HG03521 (cell line): ENCODE data around the gene EIF2AK2.

Experiments
- ATAC-seq: cut with Tn5 transposase; IDR thresholded peaks from one replicate; pipeline ENCODE4 v1.9.1; 2021; ENCODE audit warnings: mild to moderate bottlenecking, moderate library complexity; ENCODE audit not compliant: unreplicated experiment

The EIF2AK2 gene

GRCh38 chr2:37173741-37174140, 17.0 kb upstream of the EIF2AK2 start:
- no peak for ATAC-seq

DNA sequence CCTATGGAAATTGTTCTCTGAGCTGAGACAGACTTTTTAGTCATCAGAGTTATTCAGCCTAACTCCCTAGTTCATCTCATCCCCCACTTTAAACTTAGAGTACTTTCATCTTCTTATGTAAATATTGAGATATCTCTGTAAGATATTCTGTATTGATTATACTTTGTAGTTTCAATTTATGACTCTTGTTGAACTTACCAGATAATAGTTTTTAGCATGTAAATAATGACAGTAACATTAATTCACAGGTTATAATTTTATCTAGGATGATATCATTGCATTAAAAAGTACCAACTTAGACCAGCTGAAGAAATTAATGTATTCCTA, 14.8 kb upstream of the EIF2AK2 start:
- ATAC-seq, result no peak

GRCh38 chr2:37168217-37168981, 11.6 kb upstream of the EIF2AK2 start:
- ATAC-seq, result no peak

DNA sequence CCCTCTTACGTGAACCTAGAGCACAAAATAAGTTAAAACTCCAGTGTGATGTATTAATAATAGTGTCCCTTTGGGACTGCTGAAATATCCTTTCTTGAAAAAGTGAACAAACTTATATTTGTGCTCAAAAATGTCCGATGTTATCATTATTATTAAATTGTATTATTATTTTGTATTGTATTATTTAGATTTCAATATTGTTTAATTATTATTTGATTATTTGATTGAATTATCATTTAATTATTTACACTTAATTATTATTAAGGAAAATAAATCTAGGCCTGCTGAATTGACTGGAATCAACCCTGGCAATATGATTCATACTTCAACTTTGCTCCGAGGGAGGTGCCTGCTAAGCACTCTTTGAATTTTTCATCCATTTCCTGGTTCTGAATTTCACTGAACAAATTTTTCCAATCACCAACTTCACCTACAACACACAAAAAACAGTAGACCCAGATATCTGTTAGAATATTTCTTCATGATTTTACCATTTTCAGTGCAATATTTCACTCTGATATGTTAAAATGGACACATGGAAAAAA, 10.9 kb upstream of the EIF2AK2 start:
- ATAC-seq, result no peak

DNA sequence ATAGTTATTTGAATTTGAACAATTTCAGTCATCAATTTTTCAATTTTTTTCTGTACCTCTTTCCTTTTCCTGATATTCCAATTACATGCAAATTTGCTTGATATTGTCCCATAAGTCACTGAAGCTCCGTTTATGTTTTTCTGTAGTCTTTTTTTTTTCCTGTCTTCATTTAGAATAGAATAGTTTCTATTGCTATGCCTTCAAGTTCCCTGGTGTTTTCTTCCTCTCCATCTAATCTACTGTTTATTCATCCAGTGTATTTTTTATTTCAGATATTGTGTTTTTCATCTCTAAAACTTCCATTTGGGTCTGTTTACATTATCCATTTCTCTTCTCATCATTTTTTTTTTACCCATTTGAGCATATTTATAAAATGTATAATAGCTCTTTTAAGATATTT, 8.0 kb upstream of the EIF2AK2 start:
- no peak for ATAC-seq

GRCh38 chr2:37156071-37156856, 516 bp downstream of the EIF2AK2 start:
- peak; percentile 19 for ATAC-seq

DNA sequence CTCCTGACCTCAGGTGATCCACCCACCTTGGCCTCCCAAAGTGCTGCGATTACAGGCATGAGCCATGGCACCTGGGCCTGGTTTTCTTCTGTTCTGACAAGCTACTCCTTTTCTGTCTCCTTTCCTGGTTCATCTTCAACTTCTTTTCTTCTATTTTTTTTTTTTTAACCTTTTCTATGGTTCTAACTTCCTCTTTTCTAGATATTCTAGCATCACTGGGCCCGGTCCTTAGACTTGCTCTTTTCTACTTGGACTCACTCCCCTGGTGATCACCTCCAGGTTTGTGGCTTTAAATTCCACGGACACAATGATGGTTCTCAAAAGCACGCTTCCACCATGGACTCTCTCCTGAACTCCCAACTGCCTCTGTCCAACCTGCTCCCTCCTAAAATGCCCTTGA, 2.0 kb downstream of the EIF2AK2 start:
- no peak for ATAC-seq

- no peak for ATAC-seq
These were observed 3.6 kb downstream of the EIF2AK2 start for GRCh38 chr2:37153224-37153623.

- no peak for ATAC-seq
These were observed 7.0 kb downstream of the EIF2AK2 start for GRCh38 chr2:37149626-37150322.

DNA sequence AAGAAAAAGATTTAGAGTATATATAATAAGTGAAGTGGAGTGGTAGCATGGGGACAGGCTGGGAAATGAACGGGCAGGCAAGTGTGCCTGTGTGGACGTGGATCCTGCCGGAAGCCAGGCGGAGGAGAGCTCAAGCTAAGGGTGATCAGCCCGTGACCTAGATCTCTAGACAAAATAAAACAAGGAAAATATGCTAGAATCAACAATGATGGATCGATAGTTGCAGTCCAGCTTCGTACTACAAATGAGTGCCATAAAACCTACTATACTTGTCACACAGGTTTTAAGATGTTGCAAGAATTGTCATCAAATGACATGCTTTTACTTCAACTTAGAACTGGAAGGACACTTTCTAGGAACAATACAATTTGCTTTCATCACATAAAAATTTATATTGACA, 8.5 kb downstream of the EIF2AK2 start:
- ATAC-seq, result no peak

DNA sequence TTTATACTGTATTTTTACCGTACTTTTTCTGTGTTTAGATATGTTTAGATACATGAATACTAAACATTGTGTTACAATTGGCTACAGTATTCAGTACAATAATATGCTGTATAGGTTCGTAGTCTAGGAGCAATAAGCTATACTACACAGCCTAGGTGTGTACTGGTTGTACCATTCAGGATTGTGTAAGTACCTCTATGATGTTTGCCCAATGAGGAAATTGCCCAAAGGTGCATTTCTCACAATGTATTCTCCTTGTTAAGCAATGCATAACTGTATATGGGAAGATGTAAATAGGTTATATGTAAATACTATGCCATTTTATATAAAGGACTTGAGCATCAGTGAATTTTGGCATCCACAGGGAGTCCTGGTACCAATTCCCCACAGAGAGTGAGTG, 10.7 kb downstream of the EIF2AK2 start:
- no peak for ATAC-seq

- no peak for ATAC-seq
These were observed 12.8 kb downstream of the EIF2AK2 start for GRCh38 chr2:37143974-37144373.

DNA sequence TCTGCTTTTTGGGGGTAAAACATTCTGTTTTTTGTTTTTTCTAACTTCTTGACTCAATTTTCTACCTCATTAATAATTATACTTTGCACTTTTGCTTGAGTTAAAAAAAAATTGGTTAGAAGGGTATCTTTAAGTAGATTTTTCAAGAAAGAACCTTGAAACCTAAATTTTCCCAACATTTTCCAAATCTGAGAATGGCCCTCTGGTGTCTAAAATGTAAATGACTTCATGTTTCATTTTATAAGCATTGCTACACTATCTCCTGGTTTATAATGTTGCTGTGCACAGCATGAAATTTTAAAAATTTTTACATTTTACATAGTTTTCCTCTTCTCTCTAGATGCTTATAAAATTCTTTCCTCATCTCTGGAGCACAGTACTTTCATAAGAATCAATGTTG, 14.2 kb downstream of the EIF2AK2 start:
- ATAC-seq, result no peak

DNA sequence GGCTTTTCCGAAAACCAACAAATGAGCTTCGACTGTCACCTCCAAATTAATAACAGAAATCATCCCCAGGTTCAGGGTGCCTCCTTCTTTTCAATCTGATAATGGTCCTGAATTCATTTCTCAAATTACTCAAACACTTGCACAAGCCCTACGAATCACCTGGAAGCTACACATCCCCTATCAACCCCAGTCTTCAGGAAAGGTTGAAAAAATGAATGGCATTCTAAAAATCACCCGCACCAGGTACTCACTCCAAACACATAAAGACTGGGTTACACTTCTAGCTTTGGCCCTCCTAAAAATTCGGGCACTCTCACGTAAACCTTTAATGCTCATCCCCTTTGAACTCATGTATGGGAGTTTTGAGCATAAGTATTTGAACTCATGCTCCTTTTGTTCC, 23.9 kb downstream of the EIF2AK2 start:
- no peak for ATAC-seq

- no peak for ATAC-seq
These were observed 31.4 kb downstream of the EIF2AK2 start for GRCh38 chr2:37125416-37125815.

DNA sequence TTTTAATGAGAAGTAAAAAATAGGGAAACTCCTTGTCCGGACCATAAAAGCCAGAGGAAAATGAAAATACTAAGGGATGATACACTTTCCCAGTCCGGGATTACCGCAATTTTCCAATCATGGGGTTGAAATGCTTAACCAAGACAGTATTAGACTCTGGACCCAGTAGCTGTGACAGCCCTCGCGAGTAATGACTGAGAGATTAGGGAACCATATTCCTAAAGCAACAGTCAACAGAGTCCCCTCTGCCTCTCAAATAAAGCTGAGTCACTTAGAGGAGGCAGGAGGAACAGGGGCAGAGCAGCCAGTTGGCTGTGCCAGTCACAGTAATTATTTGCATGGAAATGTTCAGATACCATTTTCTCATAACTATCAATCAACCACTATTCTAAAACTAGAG, 37.6 kb downstream of the EIF2AK2 start:
- no peak for ATAC-seq

- no peak for ATAC-seq
These were observed 39.2 kb downstream of the EIF2AK2 start for GRCh38 chr2:37117566-37117965.

DNA sequence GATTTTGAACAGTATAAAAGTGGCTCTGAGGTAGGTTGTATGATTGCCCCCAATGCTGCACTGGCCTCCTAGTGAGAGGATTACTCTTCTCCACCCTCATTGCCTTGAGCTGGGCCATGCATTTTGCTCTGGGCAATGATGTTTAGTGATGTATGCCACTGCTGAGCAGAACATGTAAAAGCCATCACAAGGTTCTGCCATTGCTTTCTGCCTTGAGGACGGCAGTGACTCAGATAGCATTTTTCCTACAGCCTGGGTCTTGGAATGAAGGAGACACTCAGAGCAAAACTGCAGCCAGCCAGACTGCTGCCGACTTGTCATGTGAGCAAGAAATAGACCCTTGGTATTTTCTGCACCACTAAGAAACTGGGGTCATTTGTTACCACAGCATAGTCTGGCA, 44.8 kb downstream of the EIF2AK2 start:
- no peak for ATAC-seq

GRCh38 chr2:37110306-37111212, 46.2 kb downstream of the EIF2AK2 start:
- ATAC-seq, result no peak

- no peak for ATAC-seq
These were observed 47.3 kb downstream of the EIF2AK2 start for GRCh38 chr2:37109523-37109922.

- ATAC-seq, result no peak
These were observed 51.6 kb downstream of the EIF2AK2 start for GRCh38 chr2:37105150-37105549.
